ENCODE measurements around the gene KCNQ1OT1. TPM values are rescaled to one million over a fixed set of nuclear protein-coding genes. Genes with fewer than 3 reads are reported as not detected.

KCNQ1OT1 gene
- total RNA-seq, 1 experiment from 2014 or later = 0.72 TPM

DNA sequence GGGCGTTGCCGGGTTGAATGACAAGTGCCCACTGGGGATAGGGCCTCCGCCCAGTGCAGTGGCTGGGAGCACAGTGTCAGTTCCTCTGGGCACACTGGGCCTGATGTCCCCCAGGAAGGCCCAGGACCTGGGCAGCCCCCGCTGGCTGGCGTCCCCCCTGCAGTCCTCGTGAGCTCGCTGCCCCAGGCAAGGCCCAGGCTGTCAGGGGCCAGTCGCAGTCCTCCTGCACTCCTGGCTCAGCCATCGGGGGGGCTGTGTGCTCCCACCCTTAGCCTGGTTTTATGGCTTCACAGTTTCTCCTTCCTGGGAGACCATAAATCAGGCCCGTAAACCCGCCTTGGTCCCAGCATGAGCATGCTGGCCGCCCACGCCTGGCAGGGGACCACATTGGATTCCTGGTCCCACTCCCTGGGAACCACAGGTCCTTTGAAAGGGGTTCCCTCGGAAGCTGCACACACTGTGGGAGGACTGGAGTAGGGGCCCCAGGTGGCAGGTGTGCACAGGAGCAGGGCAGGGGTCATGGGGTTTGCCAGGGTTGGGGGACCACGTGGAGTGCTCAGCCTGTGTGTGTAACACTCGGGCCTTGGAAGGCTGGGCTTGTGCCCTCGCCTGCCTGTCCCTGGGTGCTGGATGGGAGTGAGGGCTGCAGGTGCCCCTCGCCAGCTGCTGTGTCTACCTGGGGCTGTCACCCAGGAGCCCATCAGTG lies 113.6 kb downstream of the KCNQ1OT1 start:
- no peak for DNase-seq (ENCODE audit: extremely low read depth, low read depth)

DNA sequence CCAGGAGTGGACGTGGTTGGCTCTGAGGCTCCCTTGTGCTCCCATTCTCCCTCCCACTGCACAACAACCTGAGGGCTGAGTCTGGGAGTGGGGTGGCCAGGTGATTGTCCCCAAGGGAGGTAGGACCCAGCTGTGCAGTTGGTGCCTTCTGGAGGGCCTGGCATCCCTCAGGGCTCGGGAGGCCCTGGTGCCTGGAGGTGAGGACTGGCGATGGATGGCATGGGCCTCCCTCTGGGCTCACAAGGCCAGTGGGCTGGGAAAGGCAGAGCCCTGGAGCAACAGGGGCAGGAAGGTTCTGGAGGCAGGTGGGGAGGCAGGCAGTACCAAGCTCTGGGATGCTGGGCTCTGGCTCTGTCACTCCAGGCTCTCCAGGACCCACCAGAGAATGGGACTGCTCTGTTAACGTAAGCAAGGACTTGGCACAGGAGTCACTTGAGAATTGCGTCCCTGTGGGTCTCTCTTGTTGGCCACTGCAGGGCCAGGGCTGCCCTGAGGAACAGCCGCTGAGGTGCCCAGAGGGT lies 114.2 kb downstream of the KCNQ1OT1 start:
- no peak for DNase-seq (ENCODE audit: extremely low read depth, low read depth)

DNA sequence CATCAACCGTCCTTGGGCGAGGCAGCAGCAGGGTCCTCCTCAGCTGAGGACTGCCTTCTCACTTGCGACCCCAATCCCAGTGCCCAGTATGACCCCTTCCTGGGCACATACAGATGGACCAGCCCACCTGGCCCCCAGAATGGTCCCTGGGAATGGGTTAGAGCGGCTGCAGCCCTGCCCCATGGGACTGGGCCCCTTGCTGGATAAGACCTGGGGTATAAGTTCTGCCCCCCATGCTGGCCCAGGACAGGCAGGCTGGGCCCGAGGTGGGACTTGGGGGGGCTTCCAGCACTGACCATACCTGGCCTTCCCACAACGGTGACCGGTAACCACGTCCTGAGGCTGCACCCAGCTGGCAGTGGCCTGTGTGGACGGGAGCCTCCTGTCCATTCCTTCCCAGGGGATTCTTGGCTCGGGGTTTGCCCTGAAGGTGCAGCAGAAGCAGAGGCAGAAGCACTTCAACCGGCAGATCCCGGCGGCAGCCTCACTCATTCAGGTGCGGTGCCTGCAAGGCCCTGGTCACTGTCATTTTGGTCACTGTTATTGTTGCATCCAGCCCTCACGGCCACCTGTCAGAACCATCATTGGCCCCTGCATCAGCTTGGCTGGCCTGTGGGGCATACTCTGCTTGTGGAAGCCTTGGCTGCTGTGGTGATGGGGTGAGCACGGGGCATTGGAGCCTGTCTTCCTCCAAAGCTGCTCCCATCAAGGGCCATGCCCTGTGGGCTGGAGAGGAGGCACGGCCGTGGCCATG lies 114.8 kb downstream of the KCNQ1OT1 start:
- DNase-seq (ENCODE audit: extremely low read depth, low read depth) = no peak

DNA sequence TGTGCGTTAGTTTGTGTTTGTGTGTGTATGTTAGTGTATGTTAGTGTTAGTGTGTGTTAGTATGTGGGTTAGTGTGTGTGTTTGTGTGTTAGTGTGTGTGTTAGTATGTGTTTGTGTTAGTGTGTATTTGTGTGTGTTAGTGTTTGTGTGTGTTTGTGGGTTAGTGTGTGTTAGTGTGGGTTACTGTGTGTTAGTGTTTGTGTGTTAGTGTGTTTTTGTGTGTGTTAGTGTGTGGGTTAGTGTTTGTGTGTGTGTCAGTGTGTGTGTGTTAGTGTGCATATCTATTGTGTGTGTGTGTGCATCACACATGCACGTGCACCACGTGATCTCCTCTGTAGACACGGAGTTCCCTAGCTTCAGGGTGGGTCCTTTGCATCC lies 115.4 kb downstream of the KCNQ1OT1 start:
- DNase-seq (ENCODE audit: extremely low read depth, low read depth) = no peak

DNA sequence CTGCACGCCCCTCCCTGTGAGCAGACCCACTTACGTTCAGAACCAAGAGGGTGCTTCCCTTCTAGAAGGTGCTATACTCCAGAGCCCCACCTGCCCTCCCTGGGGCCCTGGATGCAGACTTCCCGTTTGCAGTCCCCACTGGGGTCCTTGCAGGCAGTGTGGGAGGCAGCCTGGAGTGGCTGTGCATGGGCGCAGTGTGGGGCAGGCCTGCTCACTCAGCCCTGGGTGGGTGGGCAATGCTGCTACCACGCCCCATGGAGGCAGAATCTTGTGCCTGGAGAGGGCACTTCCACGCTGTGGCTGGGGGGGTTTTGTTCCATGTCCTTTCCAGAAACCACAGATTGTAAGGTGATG lies 116.2 kb downstream of the KCNQ1OT1 start:
- no peak for DNase-seq (ENCODE audit: extremely low read depth, low read depth)

DNA sequence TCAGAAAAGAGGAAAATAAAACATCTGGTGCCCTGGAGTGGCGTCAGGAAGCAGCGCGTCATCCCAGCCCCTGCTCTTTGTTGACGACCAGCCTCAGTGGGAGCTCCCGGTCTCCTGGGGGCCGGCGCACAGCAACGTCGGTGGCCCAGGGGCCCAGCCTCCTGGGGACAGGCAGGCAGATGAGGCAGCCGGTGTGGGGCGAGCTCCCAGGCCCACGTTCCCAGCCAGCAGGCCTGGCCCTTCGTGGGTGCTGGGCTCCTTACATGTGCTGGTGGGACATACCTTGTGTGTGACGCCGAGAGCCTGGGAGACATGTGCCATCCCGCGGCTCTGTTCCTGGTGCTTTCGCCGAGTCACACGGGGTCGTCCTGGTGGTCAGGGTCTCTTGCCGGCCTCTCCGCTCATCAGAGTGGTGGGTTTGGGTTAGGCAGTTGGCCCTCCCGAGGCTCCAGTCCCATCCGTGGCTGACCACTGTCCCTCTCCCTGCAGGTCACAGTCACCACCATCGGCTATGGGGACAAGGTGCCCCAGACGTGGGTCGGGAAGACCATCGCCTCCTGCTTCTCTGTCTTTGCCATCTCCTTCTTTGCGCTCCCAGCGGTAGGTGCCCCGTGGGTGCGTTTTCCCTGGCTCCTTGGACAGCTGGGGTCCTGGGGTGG lies 116.7 kb downstream of the KCNQ1OT1 start:
- DNase-seq (ENCODE audit: extremely low read depth, low read depth) = no peak

DNA sequence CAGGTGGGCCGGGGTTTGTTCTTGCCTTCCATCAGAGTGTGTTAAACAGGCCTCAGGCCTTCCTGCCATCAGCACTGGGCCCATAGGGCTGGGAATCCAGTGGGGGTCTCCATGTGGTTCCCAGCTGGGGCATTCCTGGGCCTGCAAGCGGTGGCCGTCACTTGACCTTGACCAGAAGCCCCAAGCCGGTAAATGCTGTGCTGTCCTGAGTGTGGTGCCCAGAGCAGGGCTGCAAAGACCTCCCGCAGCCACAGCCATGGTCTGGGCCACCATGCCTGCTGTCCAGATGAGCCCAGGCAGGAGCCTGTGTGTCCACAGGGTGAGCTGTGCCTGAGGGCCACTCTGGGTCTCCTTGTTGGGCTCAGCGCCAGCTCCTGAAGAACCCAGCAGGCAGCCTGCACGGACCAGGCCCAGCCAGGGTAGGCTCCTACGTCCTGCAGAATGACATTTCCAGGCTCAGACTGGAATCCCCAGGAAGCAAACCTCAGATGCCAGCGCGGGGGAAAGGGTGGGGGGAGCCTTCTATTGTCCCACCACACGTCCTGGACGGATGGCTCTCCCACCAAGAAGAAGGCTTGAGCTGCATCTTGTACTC lies 117.3 kb downstream of the KCNQ1OT1 start:
- DNase-seq (ENCODE audit: extremely low read depth, low read depth) = no peak

DNA sequence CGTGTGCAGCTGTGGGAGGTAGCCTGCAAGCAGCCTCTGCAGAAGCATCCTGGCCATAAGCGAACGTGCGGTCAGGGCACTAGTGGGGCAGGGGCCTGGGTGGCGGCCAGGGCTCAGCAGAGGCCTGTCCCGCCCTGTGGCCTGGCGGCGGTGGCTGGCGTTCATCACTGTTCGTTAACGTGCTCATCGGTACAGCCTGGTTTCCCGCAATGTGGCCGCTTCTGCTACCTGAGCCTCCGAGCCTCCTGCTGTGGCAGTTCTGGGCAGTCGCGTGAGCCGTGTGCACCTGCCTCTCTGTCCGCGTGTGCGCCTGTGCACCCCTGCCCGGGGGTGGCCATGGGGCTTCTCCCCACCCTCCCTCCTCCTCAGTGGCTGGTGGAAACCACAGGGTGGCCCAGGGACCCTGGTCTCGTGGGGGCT lies 117.9 kb downstream of the KCNQ1OT1 start:
- no peak for DNase-seq (ENCODE audit: extremely low read depth, low read depth)

DNA sequence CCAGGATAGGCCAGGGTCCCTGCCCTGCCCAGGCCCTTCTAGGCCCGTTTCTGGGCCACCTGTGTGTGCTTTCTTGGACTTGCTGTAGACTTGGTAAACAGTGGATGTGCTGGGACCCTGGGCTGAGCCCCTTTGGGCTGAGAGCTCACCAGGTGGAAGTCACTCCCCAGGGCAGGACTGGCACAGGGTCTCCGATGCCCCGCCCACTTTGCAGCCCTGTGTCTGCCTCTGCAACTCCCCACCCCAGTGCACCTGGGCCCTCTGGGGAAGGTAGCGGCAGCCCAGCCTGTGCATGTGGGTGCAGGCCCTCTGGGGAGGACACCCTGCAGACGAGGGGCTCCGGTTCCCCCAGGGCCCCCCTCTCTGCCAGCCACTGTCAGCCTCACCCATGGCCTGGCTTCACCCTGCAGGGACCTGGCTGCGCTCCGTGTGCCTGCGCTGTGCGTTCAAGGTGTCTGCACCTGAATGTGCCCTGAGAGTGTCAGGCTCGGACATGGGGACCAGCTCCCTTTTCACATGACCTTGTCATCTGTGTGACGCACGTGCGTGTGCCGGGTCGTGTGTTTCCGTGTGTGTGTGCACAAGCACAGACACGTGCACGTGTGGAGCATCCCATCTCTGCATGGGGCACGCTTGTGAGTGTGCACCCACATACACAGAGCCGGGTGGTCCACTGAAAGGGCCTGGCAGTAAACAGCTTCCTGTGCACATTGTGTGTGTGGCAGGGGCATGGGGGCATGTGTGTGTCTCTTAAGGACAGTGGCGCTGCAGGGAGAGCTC lies 118.5 kb downstream of the KCNQ1OT1 start:
- no peak for DNase-seq (ENCODE audit: extremely low read depth, low read depth)

DNA sequence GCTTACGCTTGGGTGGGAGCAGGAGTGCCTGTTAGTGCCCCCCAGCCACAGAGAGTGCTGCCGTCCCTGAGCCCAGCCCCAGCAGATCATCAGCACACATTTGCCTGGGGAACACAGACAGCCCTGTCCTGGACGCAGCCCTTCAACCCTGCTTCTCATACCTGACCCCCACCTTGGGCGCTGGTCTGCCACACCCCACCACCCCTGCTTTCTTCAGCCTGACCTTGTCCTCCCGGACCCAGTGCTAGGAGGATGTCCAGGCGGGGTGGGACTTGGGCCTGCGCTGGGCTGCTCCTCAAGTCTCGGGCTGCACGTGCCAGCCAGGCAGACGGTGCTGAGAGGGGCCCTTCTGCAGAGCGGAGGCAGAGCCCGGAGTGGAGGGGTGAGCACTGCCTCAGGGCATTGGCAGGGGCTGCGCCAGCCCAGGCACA lies 119.2 kb downstream of the KCNQ1OT1 start:
- no peak for DNase-seq (ENCODE audit: extremely low read depth, low read depth)

DNA sequence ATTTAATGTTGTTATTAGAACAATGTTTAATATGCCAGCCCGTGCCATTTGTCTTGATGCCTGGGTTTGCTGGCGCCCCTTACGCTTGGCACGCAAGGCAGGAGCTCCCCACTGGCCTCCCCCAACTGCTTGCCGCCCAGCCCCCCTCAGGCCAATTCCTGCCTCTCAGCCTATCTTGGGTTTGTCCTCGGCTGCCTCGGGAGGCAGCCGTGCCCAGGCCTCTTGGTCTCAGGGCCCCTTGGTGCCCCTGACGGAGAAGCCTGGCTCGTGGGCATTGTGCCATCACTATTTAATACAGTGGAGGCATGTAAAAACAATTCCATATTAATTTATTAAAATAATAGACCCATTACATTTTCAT lies 119.8 kb downstream of the KCNQ1OT1 start:
- no peak for DNase-seq (ENCODE audit: extremely low read depth, low read depth)

DNA sequence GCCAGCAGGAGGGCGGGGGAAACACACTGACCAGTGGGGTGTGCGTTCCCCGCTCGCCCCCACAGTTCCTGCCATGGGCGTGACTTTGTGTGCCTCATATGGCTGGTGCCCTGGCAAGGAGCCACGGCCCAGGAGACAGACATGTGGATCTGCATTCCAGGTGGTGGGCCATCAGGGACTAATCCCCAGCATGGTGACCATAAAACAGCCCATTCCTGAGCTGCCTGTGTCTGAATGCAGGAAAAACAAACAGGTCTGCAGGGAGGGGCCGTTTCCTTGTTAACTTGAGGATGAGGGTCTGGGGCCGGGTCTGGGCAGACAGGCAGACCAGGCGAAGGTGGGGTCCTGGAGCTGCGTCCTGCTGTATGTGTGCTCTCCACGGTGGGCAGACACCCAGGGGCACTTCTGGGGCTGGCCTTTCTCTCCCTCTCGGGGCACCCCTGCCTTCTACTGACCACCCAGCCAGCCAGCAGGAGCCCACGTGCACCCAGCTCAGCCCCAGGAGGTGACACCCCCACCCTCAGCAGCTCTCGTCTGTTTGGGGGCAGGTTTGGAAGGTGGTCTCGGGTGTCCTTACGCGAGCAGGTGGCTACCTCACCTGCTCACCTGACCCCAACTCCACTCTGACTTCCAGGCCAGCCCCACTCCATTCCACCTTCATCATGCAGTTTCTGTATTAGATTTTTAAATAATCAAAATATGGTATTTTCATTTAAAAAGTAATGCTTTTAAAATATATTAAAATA lies 120.3 kb downstream of the KCNQ1OT1 start:
- no peak for DNase-seq (ENCODE audit: extremely low read depth, low read depth)

DNA sequence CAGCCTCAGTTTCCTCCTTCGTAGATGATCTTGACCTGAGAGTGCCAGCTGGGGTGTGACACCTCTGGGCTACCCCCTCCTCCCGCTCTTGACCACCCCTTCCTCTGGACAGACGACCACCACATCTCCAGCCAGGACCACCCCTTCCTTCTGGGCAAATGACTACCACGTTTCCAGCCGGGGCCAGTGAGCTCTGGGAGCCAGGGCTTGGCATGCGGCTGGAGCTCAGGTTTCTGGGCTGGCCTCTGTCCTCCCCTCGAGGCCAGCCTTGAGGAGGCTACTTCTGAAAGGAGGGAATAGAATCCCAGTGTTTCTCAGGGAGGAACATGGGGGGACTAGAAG lies 120.9 kb downstream of the KCNQ1OT1 start:
- no peak for DNase-seq (ENCODE audit: extremely low read depth, low read depth)

DNA sequence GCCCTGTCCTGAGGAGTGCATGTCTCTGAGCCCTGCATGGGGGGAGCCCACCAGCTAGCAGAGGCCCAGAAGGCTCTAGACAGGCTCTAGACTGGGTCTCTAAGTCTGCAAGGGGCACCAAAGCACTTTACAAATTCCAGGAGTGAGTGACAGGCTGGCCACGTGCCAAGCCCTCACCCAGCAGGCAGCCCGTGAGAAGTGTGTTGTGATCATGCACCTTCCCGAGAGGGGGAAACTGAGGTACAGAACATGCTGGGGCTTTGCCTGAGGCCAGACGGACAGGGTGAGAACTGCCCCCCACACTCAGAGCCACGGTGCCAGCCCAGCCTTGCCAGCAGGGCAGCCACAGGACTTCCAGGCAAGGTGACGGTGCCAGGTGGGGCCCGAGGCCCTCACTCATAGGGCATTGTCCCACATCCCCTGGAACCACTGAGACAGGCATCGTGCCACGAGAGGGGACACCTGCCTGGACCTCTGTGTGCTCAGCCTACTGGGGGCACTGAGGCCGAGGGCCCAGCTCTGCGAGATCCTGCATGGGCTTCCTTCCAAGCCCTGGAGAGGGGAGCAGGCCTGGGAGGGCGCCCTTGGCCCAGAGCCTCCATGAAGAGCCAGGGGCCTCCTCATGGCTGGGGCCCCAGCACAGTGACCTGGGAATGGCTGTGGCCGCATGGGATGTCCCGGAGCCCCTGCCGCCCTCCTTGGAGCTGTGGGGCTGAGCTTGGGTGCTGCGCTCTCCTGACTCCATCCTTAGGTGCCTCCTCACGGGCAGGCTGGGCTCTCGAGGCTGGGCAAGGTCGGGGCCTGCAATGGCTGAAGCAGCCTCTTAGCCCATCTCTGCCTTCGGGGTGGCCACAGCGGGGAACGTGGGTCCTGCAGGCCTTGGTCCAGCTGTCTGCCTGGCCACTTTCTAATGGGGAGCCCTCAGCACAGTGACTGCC lies 121.5 kb downstream of the KCNQ1OT1 start:
- no peak for DNase-seq (ENCODE audit: extremely low read depth, low read depth)

DNA sequence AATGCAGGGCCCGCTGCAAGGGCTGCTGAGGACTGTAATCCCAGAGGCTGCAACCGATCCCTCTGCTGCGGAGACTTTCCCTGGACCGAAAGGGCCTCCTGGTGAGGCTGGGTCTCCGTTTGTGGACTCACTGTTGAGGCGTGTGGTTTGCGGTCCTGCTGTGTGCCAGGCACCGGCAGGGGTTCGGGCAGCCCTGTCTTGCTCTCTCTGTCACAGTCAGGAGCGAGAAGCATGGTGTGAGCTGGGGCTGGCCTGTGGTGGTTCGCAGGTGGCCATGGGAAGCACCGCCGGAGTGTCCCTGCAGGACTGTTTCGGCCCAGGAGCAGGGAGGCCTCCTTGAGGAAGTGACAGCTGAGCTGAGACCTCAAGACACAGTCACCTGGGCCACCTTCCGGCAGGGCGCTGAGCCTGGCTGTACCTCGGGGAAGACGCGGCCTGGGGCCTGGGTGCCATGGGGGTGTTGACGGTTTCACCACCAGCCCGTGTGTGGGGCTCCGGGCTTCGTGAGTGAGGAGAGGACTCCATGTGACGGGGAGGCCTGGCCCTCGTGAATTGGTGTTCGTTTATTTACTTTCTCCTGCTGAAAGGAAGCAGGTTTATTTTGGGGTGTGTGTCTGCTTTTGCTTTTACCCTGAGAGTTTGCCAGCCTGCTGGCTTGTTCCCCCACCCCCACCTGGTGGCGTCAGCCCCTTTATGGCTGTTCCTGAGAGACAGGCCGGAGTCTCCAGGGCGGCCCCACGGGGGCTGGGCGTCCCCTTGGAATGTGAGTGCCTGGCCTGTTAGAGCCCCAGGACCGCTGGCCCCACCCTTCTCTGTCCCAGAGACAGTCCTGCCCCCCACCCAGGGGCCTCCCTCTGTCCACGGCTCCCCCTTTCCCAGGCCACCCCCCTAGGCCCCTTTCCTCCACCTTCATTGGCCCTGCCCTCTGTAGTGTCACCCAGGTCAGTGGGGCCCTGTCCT lies 122.5 kb downstream of the KCNQ1OT1 start:
- DNase-seq (ENCODE audit: extremely low read depth, low read depth) = no peak

DNA sequence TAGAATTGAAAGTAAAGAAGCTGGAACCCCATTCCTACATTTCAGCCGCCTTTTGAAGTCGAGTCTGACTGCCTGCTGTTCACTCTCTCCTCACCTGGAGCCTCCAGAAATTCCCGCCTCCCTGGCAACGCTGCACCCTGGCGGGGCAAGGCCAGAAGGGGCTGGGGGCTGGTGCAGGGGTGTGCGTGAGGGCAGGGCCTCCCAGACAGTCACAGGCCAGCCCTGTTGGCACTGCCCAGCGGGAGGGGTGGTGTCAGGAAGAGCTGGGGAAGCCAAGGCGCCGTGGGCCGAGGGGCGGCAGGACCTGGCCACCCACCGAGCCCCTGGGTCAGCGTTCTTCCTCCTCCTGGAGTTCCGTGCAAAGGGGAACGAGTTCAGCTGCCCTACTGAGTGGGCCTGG lies 123.2 kb downstream of the KCNQ1OT1 start:
- DNase-seq (ENCODE audit: extremely low read depth, low read depth) = no peak

DNA sequence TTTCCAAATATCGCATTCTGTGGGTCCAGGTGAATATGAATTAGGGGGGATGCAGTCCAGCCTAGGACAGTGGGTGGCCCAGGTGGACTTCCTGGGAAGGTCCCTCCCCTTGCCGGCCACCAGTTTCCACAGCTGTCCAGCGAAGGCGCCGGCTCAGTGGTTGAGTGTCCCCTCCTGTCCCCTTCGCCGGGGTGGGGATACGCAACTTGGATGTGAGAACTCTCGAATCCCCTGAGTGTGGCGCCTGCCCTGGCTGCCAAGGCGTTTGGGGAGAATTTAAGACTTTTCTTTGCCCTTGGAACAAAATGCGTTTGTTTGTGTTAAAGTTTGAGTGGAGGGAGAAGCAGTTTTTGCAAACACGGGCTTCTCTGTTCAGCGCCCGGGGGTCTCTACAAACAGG lies 123.7 kb downstream of the KCNQ1OT1 start:
- DNase-seq (ENCODE audit: extremely low read depth, low read depth) = no peak

DNA sequence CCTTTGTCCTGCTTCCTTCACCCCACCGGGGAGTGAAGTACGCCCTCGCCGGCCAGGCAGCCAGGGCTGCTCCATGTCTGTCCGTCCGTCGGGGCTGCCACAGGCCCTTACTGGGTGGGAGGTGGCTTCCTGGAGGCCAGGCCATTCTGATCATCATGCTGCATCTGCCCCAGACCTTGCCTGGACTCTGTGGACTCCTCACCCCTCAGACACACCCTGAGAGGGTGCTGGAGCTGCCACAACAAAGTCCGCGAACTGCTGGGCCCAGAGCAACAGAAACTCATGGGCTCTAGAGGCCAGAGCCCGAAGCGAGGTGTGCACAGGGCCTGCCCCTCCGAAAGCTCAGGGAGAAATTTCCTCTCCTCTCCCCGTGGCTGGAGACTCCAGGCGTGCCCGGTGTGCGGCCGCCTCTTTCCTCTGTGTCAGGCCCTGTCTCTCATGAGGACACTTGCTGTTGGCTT lies 124.2 kb downstream of the KCNQ1OT1 start:
- no peak for DNase-seq (ENCODE audit: extremely low read depth, low read depth)

All from NCI-H460 (cell line).